Lower leg skin (tissue), 3 donors: Measurements from ENCODE around the gene RPL32.

Experiments used
- CTCF ChIP-seq, 3 donors: fragments of 450-650 bp; IDR thresholded peaks; one replicate each; pipeline ENCODE4 v1.5.1; 2016; ENCODE audit warnings: antibody characterized with exemption in 3 of 3, mild to moderate bottlenecking in 3 of 3, moderate library complexity in 2 of 3
- POLR2A ChIP-seq, 2 donors: fragments of 450-650 bp; IDR thresholded peaks; one replicate each; pipeline ENCODE4 v1.6.1; 2016 to 2017; ENCODE audit warnings: antibody characterized with exemption in 2 of 2, mild to moderate bottlenecking in 1 of 2, moderate library complexity in 1 of 2

DNA sequence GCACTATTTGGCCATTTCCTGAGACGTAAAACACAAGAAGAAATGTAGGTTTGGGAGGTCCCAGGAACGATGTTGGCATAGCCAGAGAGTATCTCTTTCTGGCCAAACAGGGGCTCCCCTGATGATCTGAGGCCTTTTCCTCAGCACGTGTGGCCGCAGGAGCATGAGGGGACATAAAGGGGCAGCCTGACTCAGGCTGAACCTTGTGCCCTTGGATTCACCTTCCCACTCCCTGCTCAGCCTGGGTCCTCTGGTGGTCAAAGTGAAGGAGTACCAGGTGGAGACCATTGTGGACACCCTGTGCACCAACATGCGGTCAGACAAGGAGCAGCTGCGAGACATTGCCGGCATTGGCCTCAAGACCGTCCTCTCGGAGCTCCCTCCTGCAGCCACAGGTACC, 34.3 kb downstream of the RPL32 start:
- TF ChIP-seq CTCF (IDR thresholded peaks at IDR 0.05): no peak
- TF ChIP-seq POLR2A (IDR thresholded peaks at IDR 0.05): no peak
